Activated CD4-positive, alpha-beta T cell treated with anti-CD3 and anti-CD28 coated beads, Interleukin-2, amount 10 ng/mL, durations not matched to agents 7 days and 5 days (primary cell): Measurements from ENCODE around the gene LYRM4. TPM values are rescaled to one million over a fixed set of nuclear protein-coding genes. Genes with fewer than 3 reads are reported as not detected.

Experiments
- CTCF ChIA-PET: fragments of 350-600 bp; sonication (Branson Sonifier 250); formaldehyde crosslinking; loops from one replicate; lab custom pipeline; 2021; ENCODE audit warnings: antibody characterized with exemption; lab: Charles Lee
- POLR2A ChIA-PET: fragments of 350-600 bp; sonication (Branson Sonifier 250); formaldehyde crosslinking; loops from one replicate; lab custom pipeline; 2021; ENCODE audit warnings: antibody characterized with exemption; lab: Charles Lee
- DNase-seq: peaks from one replicate; pipeline ENCODE4 v3.0.0-alpha.2; 2020
- H3K27ac Mint-ChIP-seq: one replicate; pipeline ENCODE4 v1.8.0; 2021; ENCODE audit warnings: mild to moderate bottlenecking, moderate library complexity, mixed read lengths
- H3K27me3 Mint-ChIP-seq: one replicate; pipeline ENCODE4 v1.8.0; 2021; ENCODE audit warnings: mixed read lengths
- H3K36me3 Mint-ChIP-seq: one replicate; pipeline ENCODE4 v1.8.0; 2021; ENCODE audit warnings: low read depth, mixed read lengths
- H3K4me1 Mint-ChIP-seq: one replicate; pipeline ENCODE4 v1.8.0; 2021; ENCODE audit warnings: mixed read lengths
- H3K4me3 Mint-ChIP-seq: one replicate; pipeline ENCODE4 v1.8.0; 2021; ENCODE audit warnings: mild to moderate bottlenecking, moderate library complexity, mixed read lengths
- H3K9me3 Mint-ChIP-seq: one replicate; pipeline ENCODE4 v1.8.0; 2021; ENCODE audit warnings: mixed read lengths
- total RNA-seq, 2 experiments: library from RNA; stranded (reverse); gene quantifications; one replicate each; pipeline ENCODE4 v1.2.3, GENCODE V29; 2021

LYRM4 gene
- total RNA-seq, 2 experiments from 2014 or later = 30.8 to 31.4 TPM

DNA sequence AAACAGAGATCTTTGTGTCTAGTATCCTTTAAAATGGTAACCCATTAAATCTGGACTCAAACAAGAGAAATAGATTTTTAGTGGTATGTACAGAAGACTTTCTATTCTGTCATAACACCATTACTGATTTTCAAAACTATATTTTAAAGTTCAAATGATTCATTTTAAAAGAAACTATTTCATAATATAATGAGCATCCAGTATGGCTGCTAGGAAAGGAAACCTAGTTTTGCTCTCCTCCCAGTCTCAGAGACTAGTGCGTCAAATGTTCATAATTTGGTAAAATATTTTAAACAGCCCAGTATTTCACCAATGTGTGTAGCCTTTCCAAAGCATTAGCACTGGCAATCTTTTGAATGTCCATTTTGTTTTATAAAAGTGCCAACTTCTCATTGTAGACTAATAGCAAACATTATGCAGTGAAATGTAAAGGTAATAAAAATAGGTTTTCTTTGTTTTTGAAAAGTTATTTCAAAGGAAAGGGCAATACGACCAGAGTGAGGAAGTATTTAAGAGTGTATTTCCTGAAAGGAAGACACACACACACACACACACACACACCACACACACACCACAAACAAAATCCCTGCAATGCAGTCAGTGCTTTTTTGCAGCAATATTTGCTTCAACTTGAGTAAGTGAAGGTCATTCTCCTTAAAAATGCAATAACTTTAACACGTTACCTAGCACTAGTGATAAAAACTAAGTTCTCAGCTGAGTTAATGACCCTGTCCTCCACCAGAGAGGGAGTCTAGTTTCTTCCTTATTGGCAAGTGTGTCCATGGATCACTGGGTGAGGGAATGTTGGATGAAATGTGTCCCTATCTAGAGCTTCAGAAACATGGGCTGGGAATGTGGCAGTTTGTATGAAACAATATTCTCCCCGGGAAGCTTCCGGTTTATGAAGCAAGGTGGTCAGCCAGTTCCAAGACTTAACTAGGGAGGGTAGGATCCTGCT lies 171.0 kb downstream of the LYRM4 start:
- no peaks in the 10 kb centered on the region for H3K36me3 Mint-ChIP-seq
- H3K27me3 Mint-ChIP-seq = peaks cover 55% of the 10 kb centered on the region
- CTCF ChIA-PET = no interaction called here
- no peak overlapping the region for H3K4me3 Mint-ChIP-seq
- no peak overlapping the region for H3K27ac Mint-ChIP-seq
- peaks cover 13% of the 10 kb centered on the region for H3K4me1 Mint-ChIP-seq
- POLR2A ChIA-PET = no interaction called here
- no peaks in the 10 kb centered on the region for H3K9me3 Mint-ChIP-seq
- no peak for DNase-seq

DNA sequence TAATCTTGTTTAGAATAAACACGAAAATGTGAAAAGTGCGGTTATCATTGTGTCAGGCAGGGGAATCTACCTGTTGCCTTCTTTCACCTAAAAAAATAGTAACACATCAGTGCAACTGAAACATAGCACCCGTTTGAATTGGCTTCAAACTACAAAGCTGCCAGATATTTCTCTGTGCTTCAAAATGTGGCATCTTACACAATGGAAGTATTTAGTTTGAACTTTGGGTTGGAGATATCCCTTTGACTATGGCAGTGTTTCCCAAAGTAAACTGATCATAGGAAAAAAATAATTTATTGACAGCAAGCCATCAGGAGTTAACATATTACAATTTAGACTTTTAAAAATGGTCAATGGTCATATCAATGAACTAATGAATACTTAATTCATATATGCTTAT lies 172.0 kb downstream of the LYRM4 start:
- H3K27ac Mint-ChIP-seq = no peak overlapping the region
- no peaks in the 10 kb centered on the region for H3K36me3 Mint-ChIP-seq
- H3K9me3 Mint-ChIP-seq = no peaks in the 10 kb centered on the region
- H3K27me3 Mint-ChIP-seq = peaks cover 61% of the 10 kb centered on the region
- no peak overlapping the region for H3K4me3 Mint-ChIP-seq
- DNase-seq = no peak
- ChIA-PET POLR2A (no interaction called here), CTCF (no interaction called here)
- peaks cover 15% of the 10 kb centered on the region for H3K4me1 Mint-ChIP-seq

DNA sequence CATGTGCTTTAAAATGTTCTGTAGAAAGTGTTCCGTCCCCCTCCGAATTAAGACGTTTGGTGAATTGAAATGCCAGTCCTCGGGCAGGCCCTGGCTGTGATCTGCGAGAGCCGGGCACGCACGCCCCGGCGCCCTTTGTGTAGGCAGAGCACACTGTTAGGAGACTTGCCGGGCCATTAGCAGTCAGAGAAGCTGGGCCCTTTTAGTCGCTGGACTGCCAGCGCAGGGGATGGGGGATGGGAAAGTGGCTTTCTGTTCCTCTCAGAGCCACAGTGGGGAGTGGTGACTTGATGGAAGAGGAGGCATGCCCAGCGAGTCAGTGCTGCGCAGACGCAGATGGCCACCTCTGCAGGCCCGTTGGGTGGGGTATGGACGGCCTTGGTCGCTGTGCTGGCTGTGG lies 173.4 kb downstream of the LYRM4 start:
- POLR2A ChIA-PET = no interaction called here
- peaks cover 65% of the 10 kb centered on the region for H3K27me3 Mint-ChIP-seq
- DNase-seq = no peak

DNA sequence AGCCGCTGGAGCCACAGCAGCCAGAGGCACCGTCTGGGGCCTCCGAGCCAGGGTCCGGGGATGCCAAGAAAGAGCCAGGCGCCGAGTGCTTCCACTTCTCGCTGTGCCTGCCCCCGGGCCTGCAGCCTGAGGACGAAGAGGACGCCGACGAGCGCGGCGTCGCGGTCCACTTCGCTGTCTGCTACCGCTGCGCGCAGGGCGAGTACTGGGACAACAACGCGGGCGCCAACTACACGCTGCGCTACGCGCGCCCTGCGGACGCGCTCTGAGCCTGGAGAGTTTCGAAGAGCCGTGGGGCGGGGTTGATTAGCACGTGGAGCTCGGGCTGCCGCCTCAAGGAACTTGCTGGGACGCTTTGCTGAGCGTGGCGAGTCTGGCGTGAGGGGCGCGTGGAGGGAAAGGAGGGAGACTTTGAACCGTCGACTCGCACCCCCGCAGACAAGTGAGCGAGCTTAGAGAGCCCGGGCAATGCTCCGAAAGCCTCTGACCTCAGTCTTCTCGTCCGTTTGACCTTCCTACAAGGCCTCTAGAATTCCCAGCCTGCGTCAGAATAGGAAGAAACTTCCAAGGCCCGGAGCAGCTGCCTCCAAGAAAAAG lies 174.4 kb downstream of the LYRM4 start:
- no peak for DNase-seq
- POLR2A ChIA-PET = no interaction called here
- Mint-ChIP-seq H3K27me3 (peaks cover 67% of the 10 kb centered on the region), H3K36me3 (no peaks in the 10 kb centered on the region), H3K27ac (no peak overlapping the region), H3K4me3 (no peak overlapping the region), H3K9me3 (no peaks in the 10 kb centered on the region), H3K4me1 (peaks cover 9% of the 10 kb centered on the region)
- CTCF ChIA-PET = no interaction called here

More for the DNA sequence above, 173.4 kb downstream of the LYRM4 start:
- no peak overlapping the region for H3K4me3 Mint-ChIP-seq
- no peak overlapping the region for H3K27ac Mint-ChIP-seq
- no peaks in the 10 kb centered on the region for H3K9me3 Mint-ChIP-seq
- peaks cover 15% of the 10 kb centered on the region for H3K4me1 Mint-ChIP-seq
- CTCF ChIA-PET = no interaction called here
- H3K36me3 Mint-ChIP-seq = no peaks in the 10 kb centered on the region

DNA sequence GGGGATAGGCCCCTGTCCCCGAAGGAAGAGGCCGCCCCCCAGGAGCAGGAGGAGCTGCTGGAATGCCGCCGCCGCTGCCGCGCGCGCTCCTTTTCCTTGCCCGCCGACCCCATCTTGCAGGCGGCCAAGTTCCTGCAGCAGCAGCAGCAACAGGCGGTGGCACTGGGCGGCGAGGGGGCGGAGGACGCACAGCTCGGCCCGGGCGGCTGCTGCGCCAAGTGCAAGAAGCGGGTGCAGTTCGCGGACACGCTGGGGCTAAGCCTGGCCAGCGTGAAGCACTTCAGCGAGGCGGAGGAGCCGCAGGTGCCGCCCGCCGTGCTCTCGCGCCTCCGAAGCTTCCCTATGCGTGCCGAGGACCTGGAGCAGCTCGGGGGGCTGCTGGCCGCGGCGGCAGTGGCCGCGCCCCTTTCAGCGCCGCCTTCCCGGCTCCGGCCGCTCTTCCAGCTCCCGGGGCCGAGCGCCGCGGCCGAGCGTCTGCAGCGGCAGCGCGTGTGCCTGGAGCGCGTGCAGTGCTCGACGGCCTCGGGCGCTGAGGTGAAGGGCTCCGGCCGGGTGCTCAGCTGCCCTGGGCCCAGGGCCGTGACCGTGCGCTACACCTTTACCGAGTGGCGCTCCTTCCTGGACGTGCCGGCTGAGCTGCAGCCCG lies 175.0 kb downstream of the LYRM4 start:
- no peak for DNase-seq
- no peaks in the 10 kb centered on the region for H3K36me3 Mint-ChIP-seq
- no peak overlapping the region for H3K27ac Mint-ChIP-seq
- H3K27me3 Mint-ChIP-seq = peaks cover 67% of the 10 kb centered on the region
- POLR2A ChIA-PET = no interaction called here
- peaks cover 7% of the 10 kb centered on the region for H3K4me1 Mint-ChIP-seq
- H3K9me3 Mint-ChIP-seq = no peaks in the 10 kb centered on the region
- CTCF ChIA-PET = no interaction called here
- H3K4me3 Mint-ChIP-seq = no peak overlapping the region

DNA sequence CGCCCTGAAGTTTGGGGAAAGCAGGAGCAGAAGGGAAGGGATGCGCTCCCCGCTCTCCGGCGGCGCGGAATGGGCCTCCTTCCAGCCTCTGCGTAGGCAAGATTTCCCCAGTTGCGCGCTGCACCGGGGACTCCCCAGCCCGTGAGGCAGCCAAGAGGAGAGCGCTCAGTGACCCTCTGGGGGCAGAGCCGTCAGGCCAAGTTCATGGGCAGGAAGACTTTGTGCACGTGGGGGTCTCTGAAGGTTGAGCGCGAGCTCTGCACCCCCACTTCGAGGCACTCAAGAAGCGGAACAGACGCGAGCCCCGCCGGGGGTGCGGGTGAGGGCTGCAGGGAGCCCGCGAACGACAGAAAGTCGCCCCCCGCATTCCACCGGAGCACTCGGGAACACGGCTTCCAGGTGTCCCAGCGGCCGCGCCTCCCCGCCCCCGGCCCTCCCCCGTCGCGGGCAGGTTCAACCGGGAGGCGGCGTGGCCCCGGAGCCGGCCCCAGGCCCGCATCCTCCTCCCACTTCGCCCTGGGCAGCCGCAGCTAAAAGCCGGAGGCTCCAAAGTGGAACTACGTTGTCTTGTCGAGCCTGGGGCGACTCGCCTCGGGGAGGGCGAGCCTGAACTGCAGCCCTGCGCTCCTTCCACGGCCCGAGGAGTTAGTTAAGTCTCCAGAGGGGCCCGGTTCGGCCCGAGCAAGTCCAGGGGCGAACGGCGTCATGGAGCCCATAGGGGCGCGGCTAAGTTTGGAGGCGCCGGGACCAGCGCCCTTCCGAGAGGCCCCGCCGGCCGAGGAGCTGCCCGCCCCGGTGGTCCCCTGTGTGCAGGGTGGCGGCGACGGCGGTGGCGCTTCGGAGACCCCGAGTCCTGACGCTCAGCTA lies 175.7 kb downstream of the LYRM4 start, which contains the start of gene PPP1R3G:
Gene PPP1R3G (plus strand): TSS at position 561 of the 867 bp plus-strand sequence. CDS start 145 bp downstream, at position 706.
- Mint-ChIP-seq H3K4me1 (peaks cover 7% of the 10 kb centered on the region), H3K27ac (peak within 1 kb of the TSS; percentile 46), H3K9me3 (no peaks in the 10 kb centered on the region), H3K36me3 (no peaks in the 10 kb centered on the region), H3K4me3 (peak within 1 kb of the TSS; percentile 69), H3K27me3 (peaks cover 66% of the 10 kb centered on the region)
- ChIA-PET CTCF (interaction anchor here (0.6 kb wide), 1 partner anchor 33 kb away, joined by 4 read pairs; no protein-coding TSS in a partner anchor), POLR2A (no interaction called here)
- DNase-seq = no peak

DNA sequence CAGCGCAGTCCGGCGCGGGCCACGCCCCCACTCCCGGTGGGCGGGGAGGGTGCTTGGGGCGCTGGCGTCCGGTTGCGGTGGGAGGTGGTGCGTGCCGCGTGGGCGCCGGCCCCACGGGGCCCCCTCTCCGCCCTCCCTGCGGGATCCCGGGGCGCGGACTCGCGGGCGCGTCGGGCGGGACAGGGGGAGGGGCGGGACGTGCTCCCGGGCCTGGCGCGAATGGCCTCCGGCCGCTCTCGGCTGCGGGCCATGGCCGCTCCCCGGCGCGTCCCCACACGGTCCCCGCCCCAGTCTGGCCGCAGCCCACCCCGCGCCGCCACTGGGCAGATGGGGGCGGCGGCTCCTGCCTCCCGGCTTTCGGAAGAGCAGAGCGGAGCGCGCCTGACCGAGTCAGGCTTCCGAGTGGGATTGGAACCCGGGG lies 176.4 kb downstream of the LYRM4 start:
- no peak for DNase-seq
- H3K36me3 Mint-ChIP-seq = no peaks in the 10 kb centered on the region
- H3K4me1 Mint-ChIP-seq = peaks cover 7% of the 10 kb centered on the region
- ChIA-PET CTCF (no interaction called here), POLR2A (no interaction called here)
- peak overlapping the region; percentile 69 for H3K4me3 Mint-ChIP-seq
- H3K27me3 Mint-ChIP-seq = peaks cover 66% of the 10 kb centered on the region
- no peak overlapping the region for H3K27ac Mint-ChIP-seq
- H3K9me3 Mint-ChIP-seq = no peaks in the 10 kb centered on the region

DNA sequence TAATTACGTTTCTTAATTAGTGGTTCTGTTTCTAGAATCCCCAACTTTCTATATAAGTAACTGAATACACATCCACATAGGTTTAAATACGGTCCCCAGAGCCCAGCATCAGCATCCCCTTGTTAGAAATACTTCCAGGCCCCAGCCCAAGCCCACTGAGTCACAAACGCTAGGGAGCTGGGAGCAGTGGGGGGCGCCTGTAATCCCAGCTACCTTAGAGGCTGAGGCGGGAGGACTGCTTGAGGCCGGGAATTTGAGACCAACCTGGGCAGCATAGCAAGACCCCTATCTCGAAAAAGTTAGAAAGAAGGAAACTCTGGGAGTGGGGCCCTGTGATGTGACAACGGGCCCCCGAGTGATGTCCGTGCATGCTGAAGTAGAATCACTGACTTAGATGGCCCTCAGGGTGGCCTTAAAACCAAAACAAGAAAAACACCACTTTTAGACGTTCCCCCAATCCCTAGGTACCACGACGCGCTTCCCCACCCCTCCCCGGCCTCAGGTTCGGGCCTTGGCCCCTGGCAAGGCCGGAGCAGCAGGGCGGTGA lies 176.9 kb downstream of the LYRM4 start:
- H3K27ac Mint-ChIP-seq = no peak overlapping the region
- DNase-seq = no peak
- H3K9me3 Mint-ChIP-seq = no peaks in the 10 kb centered on the region
- ChIA-PET CTCF (no interaction called here), POLR2A (no interaction called here)
- peaks cover 67% of the 10 kb centered on the region for H3K27me3 Mint-ChIP-seq
- no peaks in the 10 kb centered on the region for H3K36me3 Mint-ChIP-seq
- H3K4me1 Mint-ChIP-seq = peaks cover 7% of the 10 kb centered on the region
- H3K4me3 Mint-ChIP-seq = peak overlapping the region; percentile 51

DNA sequence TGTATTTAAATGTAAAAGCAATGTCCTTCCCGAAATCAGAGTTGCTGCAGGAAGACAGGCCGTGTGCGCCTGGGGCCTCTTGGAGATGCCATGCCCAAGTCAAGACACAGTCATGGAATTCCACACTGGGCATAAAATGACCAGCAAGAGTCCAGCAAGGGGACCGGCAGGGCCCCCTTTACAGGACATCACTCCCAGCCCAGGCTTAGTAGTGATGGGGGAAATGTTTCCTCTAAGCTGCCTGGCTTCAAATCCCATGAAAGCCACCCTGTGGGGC lies 177.5 kb downstream of the LYRM4 start:
- Mint-ChIP-seq H3K27me3 (peaks cover 64% of the 10 kb centered on the region), H3K4me1 (peaks cover 7% of the 10 kb centered on the region)

DNA sequence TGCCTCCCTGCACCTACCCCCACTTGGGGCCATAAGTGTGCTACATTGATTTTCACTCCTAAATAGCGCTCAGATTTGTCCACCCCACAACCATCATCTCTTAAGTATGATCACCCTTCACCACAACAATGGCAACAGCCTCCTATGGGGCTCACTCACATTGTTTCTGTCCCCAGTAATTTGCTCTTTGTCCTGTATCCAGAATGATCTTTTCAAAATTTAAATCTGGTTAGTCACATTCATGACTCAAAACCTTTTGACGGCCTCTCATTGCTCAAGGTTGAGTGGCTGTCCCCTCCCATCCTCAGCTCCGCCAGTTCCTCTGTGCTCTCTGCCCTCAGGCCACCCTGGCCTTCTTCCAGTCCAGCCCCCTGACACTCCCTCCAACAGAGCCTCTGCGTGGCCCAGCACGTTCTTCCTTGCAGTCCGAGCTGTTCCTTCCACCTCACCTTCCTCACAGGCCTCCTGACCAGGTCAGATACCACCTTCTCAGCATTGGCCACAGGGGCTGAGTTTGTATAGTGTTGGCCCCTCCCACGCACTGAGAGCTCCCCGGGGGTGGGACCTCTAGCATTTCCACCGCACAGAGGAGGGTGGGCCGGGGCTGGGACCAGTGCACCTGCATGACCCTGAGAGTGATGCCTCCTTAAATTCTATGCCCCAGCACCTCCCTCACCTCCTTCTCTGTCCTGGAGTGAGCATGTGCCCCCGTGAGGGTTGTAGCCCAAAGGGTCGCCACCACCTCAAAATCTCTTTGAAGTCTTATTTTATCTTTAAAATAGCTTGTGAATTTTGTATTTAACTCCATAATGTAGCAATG lies 178.1 kb downstream of the LYRM4 start:
- DNase-seq = no peak
- Mint-ChIP-seq H3K36me3 (no peaks in the 10 kb centered on the region), H3K4me3 (no peak overlapping the region), H3K4me1 (peaks cover 7% of the 10 kb centered on the region), H3K9me3 (no peaks in the 10 kb centered on the region), H3K27ac (no peak overlapping the region), H3K27me3 (peaks cover 63% of the 10 kb centered on the region)
- POLR2A ChIA-PET = no interaction called here
- CTCF ChIA-PET = no interaction called here

More for the DNA sequence above, 177.5 kb downstream of the LYRM4 start:
- Mint-ChIP-seq H3K9me3 (no peaks in the 10 kb centered on the region), H3K36me3 (no peaks in the 10 kb centered on the region), H3K27ac (no peak overlapping the region), H3K4me3 (no peak overlapping the region)
- DNase-seq = no peak
- CTCF ChIA-PET = no interaction called here
- POLR2A ChIA-PET = no interaction called here

DNA sequence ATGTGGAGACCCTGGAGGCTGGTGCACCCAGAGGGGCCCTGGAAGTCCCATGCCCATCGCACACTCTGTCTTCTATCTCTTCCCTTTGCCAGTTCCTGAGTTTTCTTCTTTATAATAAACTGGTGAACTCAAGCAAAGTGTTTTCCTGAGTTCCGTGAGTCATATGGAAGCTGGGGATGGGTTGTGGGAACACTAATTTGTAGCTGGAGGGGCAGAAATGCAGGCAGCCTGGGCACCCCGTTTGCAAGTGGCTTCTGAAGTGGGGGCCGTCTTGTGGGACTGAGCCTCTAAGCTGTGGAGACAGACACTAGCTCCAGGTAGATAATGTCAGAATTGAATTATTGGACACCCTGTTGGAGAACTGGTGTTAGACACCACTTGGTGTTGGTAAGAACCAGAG lies 178.8 kb downstream of the LYRM4 start:
- Mint-ChIP-seq H3K27me3 (peaks cover 59% of the 10 kb centered on the region), H3K4me3 (no peak overlapping the region), H3K4me1 (peaks cover 7% of the 10 kb centered on the region), H3K36me3 (no peaks in the 10 kb centered on the region), H3K27ac (no peak overlapping the region), H3K9me3 (no peaks in the 10 kb centered on the region)
- no peak for DNase-seq
- ChIA-PET POLR2A (no interaction called here), CTCF (interaction anchor here (0.6 kb wide), 2 partner anchors 309 to 328 kb away, joined by 3 to 4 read pairs; no protein-coding TSS in a partner anchor)
